22Rv1 (cell line): ENCODE results near the gene PRDM11.

ENCODE experiments used
- ZFX ChIP-seq: fragments of 450-650 bp; IDR thresholded peaks from 2 replicates; pipeline ENCODE4 v1.6.1; 2017; ENCODE audit warnings: antibody characterized with exemption, borderline replicate concordance
- TF ChIP-seq, protein P1 (sequence below): fragments of 450-650 bp; IDR thresholded peaks from 2 replicates; pipeline ENCODE4 v1.5.1; 2017; ENCODE audit warnings: mild to moderate bottlenecking

DNA sequence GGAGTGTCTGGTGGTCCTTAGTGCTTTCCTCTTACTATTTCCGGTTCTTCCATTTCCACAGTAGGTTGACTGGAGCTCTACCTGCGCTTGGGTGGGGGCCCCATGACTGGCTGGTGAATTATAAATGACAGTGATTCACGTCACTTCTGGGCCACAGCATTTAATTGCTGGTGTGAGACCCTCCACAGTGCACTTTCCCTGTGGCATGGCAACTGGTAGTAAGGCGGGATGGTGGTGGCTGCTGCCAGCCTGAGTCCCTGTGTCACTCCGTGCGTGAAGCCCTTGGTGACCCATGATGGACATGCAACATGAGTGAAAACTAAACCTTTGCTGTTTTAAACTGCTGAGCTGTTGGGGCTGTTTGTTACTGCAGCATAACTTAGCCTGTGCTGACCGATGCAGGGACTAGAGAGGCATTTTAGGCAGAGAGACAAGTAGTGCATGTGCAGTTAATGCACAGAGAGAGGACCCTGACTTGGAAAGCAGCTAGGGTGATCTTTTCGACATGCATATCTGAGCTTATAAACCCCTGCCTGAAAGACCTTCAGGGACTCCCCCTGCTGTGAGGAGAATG, 3.1 kb downstream of the PRDM11 start:
- TF ChIP-seq, protein P1, sequence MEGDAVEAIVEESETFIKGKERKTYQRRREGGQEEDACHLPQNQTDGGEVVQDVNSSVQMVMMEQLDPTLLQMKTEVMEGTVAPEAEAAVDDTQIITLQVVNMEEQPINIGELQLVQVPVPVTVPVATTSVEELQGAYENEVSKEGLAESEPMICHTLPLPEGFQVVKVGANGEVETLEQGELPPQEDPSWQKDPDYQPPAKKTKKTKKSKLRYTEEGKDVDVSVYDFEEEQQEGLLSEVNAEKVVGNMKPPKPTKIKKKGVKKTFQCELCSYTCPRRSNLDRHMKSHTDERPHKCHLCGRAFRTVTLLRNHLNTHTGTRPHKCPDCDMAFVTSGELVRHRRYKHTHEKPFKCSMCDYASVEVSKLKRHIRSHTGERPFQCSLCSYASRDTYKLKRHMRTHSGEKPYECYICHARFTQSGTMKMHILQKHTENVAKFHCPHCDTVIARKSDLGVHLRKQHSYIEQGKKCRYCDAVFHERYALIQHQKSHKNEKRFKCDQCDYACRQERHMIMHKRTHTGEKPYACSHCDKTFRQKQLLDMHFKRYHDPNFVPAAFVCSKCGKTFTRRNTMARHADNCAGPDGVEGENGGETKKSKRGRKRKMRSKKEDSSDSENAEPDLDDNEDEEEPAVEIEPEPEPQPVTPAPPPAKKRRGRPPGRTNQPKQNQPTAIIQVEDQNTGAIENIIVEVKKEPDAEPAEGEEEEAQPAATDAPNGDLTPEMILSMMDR = no peak
- TF ChIP-seq ZFX = no peak
